Body of pancreas (tissue), 4 donors: ENCODE data around the gene AFF3.

Experiments used
- POLR2A ChIP-seq, 3 donors: fragments of 450-650 bp; IDR thresholded peaks; one replicate each; pipeline ENCODE4 v1.6.1; 2016; ENCODE audit warnings: antibody characterized with exemption in 3 of 3, mild to moderate bottlenecking in 2 of 3
- TF ChIP-seq, protein P1 (sequence below), 7 experiments: fragments of 450-650 bp in 4 of 7; fragments of 200-600 bp in 3 of 7; sonication (generic) in 3 of 7; IDR thresholded peaks; one replicate each; pipeline ENCODE4 v1.5.1; 2016 to 2019; ENCODE audit warnings: antibody characterized with exemption in 7 of 7

DNA sequence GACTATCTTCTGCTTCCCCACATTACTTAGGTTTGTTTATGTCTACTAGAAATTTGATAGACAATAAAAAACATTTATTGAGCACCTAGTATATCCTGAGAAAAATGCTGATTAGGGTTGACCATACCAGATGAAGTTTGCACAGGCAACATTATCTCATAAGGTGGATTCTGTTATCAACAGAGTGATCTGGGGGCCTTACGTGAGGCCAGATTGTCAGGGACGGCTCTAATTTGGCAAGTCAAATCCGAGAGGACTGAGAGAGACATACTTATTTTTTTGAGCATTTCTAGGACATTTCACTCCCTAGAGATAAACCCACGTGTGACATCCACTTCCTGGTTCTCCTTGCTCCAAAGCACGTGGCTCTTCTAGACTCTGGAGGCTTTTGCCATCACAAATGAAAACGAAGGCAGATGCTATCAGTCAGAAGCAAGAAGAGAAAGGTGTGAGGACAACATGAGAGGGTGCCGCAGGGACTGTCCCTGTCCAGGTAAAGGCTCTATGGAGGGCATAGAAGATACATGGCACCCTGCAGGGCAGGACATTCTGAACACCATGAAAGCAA lies 484.6 kb downstream of the AFF3 start:
- TF ChIP-seq, protein P1, sequence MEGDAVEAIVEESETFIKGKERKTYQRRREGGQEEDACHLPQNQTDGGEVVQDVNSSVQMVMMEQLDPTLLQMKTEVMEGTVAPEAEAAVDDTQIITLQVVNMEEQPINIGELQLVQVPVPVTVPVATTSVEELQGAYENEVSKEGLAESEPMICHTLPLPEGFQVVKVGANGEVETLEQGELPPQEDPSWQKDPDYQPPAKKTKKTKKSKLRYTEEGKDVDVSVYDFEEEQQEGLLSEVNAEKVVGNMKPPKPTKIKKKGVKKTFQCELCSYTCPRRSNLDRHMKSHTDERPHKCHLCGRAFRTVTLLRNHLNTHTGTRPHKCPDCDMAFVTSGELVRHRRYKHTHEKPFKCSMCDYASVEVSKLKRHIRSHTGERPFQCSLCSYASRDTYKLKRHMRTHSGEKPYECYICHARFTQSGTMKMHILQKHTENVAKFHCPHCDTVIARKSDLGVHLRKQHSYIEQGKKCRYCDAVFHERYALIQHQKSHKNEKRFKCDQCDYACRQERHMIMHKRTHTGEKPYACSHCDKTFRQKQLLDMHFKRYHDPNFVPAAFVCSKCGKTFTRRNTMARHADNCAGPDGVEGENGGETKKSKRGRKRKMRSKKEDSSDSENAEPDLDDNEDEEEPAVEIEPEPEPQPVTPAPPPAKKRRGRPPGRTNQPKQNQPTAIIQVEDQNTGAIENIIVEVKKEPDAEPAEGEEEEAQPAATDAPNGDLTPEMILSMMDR (IDR thresholded peaks at IDR 0.05): no peak
- no peak for TF ChIP-seq POLR2A (IDR thresholded peaks at IDR 0.05)
